ENCODE results near the gene ABCB8. TPM values are rescaled to one million over a fixed set of nuclear protein-coding genes. Genes with fewer than 3 reads are reported as not detected.
A peak's percentile ranks its signal among the peaks of the same experiment; 100 is the strongest.

ABCB8 gene
- total RNA-seq (10 to 100 TPM; 15.5 to 45.2 (median 29.1) TPM), polyA plus RNA-seq (10 to 100 TPM in 1 of 2 donors, 1 to 10 TPM in 1; 6.1 to 14.7 TPM)
- long read RNA-seq, donor 1, full-length matches to known transcripts: 26 of 60 reads
- long read RNA-seq, donor 1, partial matches to known transcripts: 21 of 60 reads
- long read RNA-seq, donor 1, other reads (novel, unspliced or antisense): 13 of 60 reads
- long read RNA-seq, donor 2, full-length matches to known transcripts: 3 of 14 reads
- long read RNA-seq, donor 2, partial matches to known transcripts: 11 of 14 reads
- long read RNA-seq, donor 2, other reads (novel, unspliced or antisense): 0 of 14 reads
- long read RNA-seq, donor 3, full-length matches to known transcripts: 12 of 33 reads
- long read RNA-seq, donor 3, partial matches to known transcripts: 8 of 33 reads
- long read RNA-seq, donor 3, other reads (novel, unspliced or antisense): 13 of 33 reads

DNA sequence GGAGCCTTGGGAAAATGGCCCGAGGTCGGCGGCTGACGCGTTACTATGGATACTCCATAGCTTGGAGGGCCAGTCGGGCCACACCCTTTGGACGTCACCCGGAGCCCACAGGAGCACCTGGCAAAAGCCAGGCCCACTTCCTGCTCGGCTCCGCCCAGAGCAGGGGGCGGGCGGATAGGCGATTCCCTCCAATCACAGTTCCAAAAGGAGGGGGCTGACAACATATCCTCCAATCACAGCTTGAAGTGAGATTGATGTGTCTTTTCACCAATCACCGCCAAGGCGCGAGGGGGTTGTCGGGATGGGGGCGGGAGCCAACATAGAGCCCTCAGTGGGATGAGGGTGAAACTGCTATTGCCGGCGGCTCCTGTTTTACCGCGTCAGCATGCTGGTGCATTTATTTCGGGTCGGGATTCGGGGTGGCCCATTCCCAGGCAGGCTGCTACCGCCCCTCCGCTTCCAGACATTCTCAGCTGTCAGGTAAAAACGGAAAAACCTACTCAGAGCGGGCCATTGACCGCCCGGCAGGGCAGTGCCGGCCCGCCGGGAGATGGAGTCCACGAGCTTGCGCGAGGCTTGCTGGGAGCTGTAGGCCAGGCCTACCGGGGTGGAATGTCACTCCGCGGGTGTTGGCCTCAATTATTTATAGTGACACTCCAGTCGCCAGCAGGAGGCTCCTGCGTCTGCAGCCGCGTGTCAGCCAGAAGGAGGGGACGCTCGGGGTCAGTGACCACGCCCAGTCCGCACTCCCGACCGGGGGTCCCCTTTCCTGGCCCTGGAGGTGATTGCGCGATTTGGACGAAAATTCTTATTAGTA, at the start of gene ABCB8:
Gene ABCB8 (plus strand): TSS at position 320 of the 817 bp plus-strand sequence. CDS start 66 bp downstream, at position 386.
- H3K9me3 ChIP-seq: no peaks in the 10 kb centered on the region
- intact Hi-C loops (cut with DNase I): loop anchor here in 1 of 4 donors (2.0 kb wide), 1 partner anchor 58 kb away; the partner anchor contains the start of gene AGAP3
- 0 to 1% (median 0%) methylated on average over 50 to 53 of the region's 53 CpGs for WGBS, 3 donors
- peak within 1 kb of the TSS; percentile 82 for H3K4me3 ChIP-seq
- DNase-seq: peak; percentile 97 to 100 (median 98)
- peaks cover 4% of the 10 kb centered on the region for H3K4me1 ChIP-seq (ENCODE audit: insufficient read depth)
- H3K36me3 ChIP-seq: no peaks in the 10 kb centered on the region
- no peaks in the 10 kb centered on the region for H3K27me3 ChIP-seq
- H3K27ac ChIP-seq: peak within 1 kb of the TSS in 1 of 2 donors; percentile 74
- TF ChIP-seq EP300 (IDR thresholded peaks at IDR 0.05) (peak; percentile 2), POLR2A (IDR thresholded peaks at IDR 0.05) (peak; percentile 58)
- TF ChIP-seq, protein P1, sequence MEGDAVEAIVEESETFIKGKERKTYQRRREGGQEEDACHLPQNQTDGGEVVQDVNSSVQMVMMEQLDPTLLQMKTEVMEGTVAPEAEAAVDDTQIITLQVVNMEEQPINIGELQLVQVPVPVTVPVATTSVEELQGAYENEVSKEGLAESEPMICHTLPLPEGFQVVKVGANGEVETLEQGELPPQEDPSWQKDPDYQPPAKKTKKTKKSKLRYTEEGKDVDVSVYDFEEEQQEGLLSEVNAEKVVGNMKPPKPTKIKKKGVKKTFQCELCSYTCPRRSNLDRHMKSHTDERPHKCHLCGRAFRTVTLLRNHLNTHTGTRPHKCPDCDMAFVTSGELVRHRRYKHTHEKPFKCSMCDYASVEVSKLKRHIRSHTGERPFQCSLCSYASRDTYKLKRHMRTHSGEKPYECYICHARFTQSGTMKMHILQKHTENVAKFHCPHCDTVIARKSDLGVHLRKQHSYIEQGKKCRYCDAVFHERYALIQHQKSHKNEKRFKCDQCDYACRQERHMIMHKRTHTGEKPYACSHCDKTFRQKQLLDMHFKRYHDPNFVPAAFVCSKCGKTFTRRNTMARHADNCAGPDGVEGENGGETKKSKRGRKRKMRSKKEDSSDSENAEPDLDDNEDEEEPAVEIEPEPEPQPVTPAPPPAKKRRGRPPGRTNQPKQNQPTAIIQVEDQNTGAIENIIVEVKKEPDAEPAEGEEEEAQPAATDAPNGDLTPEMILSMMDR (IDR thresholded peaks at IDR 0.05): peak in 2 of 3 donors; percentile 45 to 64

DNA sequence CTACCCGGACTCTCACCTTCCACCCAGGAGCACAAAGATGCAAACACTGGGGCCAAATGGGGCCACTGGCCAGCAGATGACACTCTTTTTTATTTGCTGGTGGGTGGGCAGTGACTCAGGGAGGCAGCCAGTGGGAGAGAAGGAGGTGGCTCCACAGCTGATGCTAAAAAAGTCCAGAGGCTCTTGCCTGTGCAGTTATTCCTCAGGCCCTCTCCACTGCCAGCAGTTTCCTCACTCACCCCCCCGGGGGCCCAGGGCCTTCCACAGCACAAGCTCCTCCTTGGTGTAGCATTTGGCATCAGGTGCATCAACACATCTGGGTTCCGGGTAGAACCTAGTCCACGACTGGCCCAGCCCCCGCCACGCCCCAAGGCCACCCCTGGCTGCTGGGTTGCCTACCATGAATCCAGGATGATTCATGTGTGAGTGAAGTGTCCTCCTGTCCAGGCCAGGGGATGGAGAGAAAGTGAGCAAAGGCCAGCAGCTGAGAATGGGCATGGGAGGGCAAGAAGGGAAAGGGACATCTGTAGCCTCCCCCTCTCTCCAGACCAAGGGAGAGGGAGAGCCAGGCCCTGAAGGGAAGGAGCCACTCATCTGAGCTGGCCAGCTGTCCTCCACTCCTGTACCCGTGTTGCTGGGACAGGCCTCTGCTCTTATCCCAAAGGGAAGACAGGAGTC, 48.4 kb upstream of the ABCB8 start:
- Histone ChIP-seq H3K4me3 (no peak overlapping the region), H3K9me3 (no peaks in the 10 kb centered on the region), H3K27me3 (no peaks in the 10 kb centered on the region), H3K36me3 (no peaks in the 10 kb centered on the region), H3K27ac (no peak overlapping the region), H3K4me1 (ENCODE audit: insufficient read depth) (peaks cover 13% of the 10 kb centered on the region)
- DNase-seq: no peak
- TF ChIP-seq EP300 (IDR thresholded peaks at IDR 0.05) (no peak), POLR2A (IDR thresholded peaks at IDR 0.05) (no peak)
- TF ChIP-seq, protein P1 (IDR thresholded peaks at IDR 0.05): no peak
- intact Hi-C loops (cut with DNase I): loop anchor here in 1 of 4 donors (10.0 kb wide), 1 partner anchor 195 kb away; no protein-coding TSS in a partner anchor
- WGBS, 3 donors: 22 to 25% (median 24%) methylated on average over 7 of the region's 7 CpGs

DNA sequence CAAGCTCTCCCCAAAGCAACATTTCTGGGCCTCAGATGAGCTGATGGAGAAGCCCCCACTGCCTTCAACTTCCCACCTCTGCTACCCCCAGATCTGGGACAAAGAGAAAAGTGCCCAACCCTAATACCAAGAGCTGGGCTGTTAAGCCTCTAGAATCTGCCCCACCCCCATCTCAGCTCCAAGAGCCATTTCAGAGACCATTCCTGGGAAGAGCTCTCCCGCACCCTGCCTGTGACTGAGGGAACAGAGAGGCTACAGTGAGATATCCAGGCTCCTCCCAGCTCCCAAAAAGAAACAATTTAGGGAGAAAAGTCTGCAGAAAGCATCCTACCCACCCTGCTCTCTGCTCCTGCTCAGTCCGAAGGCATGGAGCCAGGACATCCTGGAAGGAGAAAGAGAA, 47.6 kb upstream of the ABCB8 start:
- no peak for DNase-seq
- Histone ChIP-seq H3K36me3 (no peaks in the 10 kb centered on the region), H3K4me1 (ENCODE audit: insufficient read depth) (peaks cover 13% of the 10 kb centered on the region), H3K9me3 (no peaks in the 10 kb centered on the region), H3K4me3 (no peak overlapping the region), H3K27me3 (no peaks in the 10 kb centered on the region), H3K27ac (no peak overlapping the region)
- WGBS, 3 donors: 13 to 23% (median 20%) methylated on average over 2 of the region's 2 CpGs
- no peak for TF ChIP-seq POLR2A (IDR thresholded peaks at IDR 0.05)
- TF ChIP-seq, protein P1 (IDR thresholded peaks at IDR 0.05): no peak
- TF ChIP-seq EP300 (IDR thresholded peaks at IDR 0.05): no peak
- intact Hi-C loops (cut with DNase I): no loop called here

DNA sequence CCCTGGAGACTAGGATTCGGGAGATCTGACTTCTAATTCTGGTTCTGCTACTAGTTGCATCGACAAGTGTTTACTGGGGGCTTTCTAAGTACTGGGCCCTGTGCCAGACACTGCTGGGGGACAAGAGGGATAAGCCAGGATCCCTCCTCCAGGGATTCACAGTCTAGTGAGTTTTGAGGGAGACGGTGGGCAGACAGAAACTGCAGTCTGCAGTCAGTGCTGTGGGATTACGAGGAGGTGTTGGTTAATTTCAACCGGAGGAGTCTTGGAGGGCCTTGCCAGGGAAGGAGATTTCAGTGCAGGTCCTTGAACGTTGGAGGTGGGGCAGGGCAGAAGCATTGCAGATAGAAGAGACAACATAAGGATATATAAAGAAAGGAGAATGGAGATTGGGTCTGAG, 46.6 kb upstream of the ABCB8 start:
- intact Hi-C loops (cut with DNase I): no loop called here
- TF ChIP-seq, protein P1 (IDR thresholded peaks at IDR 0.05): no peak
- no peak for TF ChIP-seq POLR2A (IDR thresholded peaks at IDR 0.05)
- TF ChIP-seq EP300 (IDR thresholded peaks at IDR 0.05): no peak
- Histone ChIP-seq H3K4me1 (ENCODE audit: insufficient read depth) (peaks cover 13% of the 10 kb centered on the region), H3K4me3 (no peak overlapping the region), H3K27me3 (no peaks in the 10 kb centered on the region), H3K36me3 (no peaks in the 10 kb centered on the region), H3K27ac (no peak overlapping the region), H3K9me3 (no peaks in the 10 kb centered on the region)
- no peak for DNase-seq
- 38 to 56% (median 55%) methylated on average over 5 to 6 of the region's 6 CpGs for WGBS, 3 donors
